Peyer's patch (tissue), 4 donors: ENCODE results near the gene ZBTB46. TPM values are rescaled to one million over a fixed set of nuclear protein-coding genes. Genes with fewer than 3 reads are reported as not detected.
"Not testable (repeated sequence)": the region's sequence is repeated elsewhere in the genome, so short reads cannot be mapped to it uniquely, and the experiment has no call there.

Experiments used
- DNase-seq, 3 donors: peaks; one replicate each; pipeline ENCODE4 v3.0.0-alpha.2; 2017 to 2019
- H3K27ac ChIP-seq, 4 donors: fragments of 200-600 bp; sonication (generic); one replicate each; pipeline ENCODE4 v1.5.1; 2016 to 2019
- H3K27me3 ChIP-seq, 2 donors: fragments of 200-600 bp; sonication (generic); one replicate each; pipeline ENCODE4 v1.5.1; 2019
- H3K36me3 ChIP-seq, 3 donors: fragments of 200-600 bp; sonication (generic); one replicate each; pipeline ENCODE4 v1.5.1; 2016 to 2019
- H3K4me1 ChIP-seq, 4 donors: fragments of 200-600 bp; sonication (generic); one replicate each; pipeline ENCODE4 v1.5.1; 2016 to 2019
- H3K4me3 ChIP-seq, 4 donors: fragments of 200-600 bp; sonication (generic); 1 replicate in 3 of 4; 2 replicates in 1 of 4; pipeline ENCODE4 v1.5.1; 2016 to 2019; ENCODE audit warnings: mild to moderate bottlenecking in 1 of 4
- H3K9me3 ChIP-seq, 4 donors: fragments of 200-600 bp; sonication (generic); one replicate each; pipeline ENCODE4 v1.5.1; 2016 to 2019; ENCODE audit warnings: mild to moderate bottlenecking in 1 of 4
- POLR2A ChIP-seq, 2 donors: fragments of 450-650 bp; IDR thresholded peaks; one replicate each; pipeline ENCODE4 v1.5.1; 2017; ENCODE audit warnings: antibody characterized with exemption in 2 of 2, mild to moderate bottlenecking in 2 of 2, moderate library complexity in 2 of 2
- total RNA-seq, 4 donors: library from RNA; depleted of rRNA; stranded (reverse); fragments of >200 nt; gene quantifications; one replicate each; pipeline ENCODE4 v1.1.0, GENCODE V29; 2016
- TF ChIP-seq, protein P1 (sequence below), 6 experiments: fragments of 450-650 bp in 4 of 6; fragments of 200-600 bp in 2 of 6; sonication (generic) in 1 of 6; IDR thresholded peaks; one replicate each; pipeline ENCODE4 v1.5.1; 2017 to 2019; ENCODE audit warnings: antibody characterized with exemption in 6 of 6, mild to moderate bottlenecking in 3 of 6, moderate library complexity in 1 of 6

Gene ZBTB46, protein sequence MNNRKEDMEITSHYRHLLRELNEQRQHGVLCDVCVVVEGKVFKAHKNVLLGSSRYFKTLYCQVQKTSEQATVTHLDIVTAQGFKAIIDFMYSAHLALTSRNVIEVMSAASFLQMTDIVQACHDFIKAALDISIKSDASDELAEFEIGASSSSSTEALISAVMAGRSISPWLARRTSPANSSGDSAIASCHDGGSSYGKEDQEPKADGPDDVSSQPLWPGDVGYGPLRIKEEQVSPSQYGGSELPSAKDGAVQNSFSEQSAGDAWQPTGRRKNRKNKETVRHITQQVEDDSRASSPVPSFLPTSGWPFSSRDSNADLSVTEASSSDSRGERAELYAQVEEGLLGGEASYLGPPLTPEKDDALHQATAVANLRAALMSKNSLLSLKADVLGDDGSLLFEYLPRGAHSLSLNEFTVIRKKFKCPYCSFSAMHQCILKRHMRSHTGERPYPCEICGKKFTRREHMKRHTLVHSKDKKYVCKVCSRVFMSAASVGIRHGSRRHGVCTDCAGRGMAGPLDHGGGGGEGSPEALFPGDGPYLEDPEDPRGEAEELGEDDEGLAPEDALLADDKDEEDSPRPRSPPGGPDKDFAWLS
- total RNA-seq, result 10 to 100 TPM in 1 of 4 donors, 1 to 10 TPM in 3; 1.9 to 33.0 (median 4.4) TPM

DNA sequence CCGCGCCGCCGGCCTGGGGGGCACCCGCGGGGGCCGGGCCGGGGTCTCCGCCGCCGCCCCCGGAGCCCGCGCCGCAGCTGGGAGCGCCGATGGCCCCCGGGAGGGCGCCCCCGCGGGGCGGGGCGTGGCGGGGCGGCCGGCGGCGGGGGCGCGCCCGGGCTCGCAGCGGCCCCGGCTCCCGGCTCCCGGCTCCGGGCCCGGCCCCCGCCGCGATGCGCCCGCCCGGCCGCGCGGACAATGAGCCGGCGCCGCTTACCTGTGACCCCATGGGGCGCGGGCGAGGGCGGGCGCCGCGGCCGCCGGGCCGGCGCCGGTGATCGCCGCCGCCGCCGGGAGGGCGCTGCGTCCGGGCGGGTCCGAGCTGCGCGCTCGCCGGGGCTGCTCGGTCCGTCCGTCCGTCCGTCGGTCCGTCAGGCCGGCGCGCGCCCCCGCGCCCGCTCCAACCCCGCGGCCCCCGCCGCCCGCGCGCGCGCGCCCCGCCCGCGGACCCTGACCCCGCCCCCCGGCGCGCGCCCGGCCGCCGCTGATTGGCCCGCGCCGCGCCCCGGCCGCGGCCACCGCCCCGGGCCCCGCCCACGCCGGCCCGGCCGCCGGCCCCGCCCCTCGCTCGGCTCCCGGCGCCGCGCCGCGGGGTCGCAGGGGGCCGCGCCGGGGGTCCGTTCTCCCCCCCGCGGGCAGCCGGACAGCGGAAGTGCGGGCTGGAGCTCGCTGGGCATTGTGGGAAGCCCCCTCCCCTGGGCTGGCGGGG lies at the start of gene ZBTB46:
Gene ZBTB46 (minus strand): TSS at position 424 of the 748 bp plus-strand sequence. CDS start 40,507 bp downstream, outside the sequence.
- DNase-seq, result peak in 2 of 3 donors; percentile 64 to 70
- TF ChIP-seq POLR2A (IDR thresholded peaks at IDR 0.05), result no peak
- TF ChIP-seq, protein P1, sequence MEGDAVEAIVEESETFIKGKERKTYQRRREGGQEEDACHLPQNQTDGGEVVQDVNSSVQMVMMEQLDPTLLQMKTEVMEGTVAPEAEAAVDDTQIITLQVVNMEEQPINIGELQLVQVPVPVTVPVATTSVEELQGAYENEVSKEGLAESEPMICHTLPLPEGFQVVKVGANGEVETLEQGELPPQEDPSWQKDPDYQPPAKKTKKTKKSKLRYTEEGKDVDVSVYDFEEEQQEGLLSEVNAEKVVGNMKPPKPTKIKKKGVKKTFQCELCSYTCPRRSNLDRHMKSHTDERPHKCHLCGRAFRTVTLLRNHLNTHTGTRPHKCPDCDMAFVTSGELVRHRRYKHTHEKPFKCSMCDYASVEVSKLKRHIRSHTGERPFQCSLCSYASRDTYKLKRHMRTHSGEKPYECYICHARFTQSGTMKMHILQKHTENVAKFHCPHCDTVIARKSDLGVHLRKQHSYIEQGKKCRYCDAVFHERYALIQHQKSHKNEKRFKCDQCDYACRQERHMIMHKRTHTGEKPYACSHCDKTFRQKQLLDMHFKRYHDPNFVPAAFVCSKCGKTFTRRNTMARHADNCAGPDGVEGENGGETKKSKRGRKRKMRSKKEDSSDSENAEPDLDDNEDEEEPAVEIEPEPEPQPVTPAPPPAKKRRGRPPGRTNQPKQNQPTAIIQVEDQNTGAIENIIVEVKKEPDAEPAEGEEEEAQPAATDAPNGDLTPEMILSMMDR (IDR thresholded peaks at IDR 0.05), result no peak
- peak within 1 kb of the TSS; percentile 38 to 72 (median 62) for H3K4me3 ChIP-seq
- H3K27me3 ChIP-seq, result peaks cover 0 to 18% of the 10 kb centered on the region in 2 donors
- peak within 1 kb of the TSS; percentile 53 to 77 (median 70) for H3K27ac ChIP-seq
- H3K9me3 ChIP-seq, result no peaks in the 10 kb centered on the region
- H3K36me3 ChIP-seq, result no peaks in the 10 kb centered on the region
- H3K4me1 ChIP-seq, result peaks cover 0 to 52% (median 11%) of the 10 kb centered on the region in 4 donors

DNA sequence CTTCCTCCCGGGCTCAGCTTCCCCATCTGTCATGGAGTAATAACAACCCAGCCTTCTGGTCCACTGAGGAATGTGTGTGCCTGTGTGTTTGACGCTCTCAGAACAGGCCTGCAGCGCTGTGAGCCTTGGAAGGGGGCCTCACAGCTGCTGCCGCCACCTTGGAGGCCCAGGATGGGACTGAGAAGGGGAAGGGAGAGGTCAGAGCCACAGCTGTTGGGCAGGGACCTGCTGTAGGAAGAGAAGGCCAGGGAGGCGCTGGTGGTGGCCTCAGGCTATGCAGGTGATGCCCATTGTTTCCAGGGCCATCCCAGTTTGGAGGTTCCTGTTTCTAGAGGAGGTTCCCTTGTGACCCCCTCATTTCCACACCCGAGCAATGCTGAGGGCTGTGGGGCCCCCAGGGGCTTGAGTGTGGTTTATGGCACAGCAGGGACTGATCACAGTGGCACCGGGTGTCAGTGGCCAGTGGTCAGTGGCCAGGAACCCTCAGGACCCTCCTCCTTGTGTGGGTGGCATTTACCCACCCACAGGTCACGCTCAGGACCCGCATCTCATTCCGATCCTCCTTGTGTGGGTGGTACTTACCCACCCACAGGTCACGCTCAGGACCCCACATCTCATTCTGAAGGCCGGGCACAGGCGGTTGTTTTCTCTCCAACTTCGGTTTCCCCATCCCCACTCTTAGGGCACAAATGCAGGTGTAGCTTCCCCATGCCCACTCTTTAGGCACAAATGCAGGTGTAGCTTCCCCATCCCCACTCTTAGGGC lies 48.0 kb upstream of the ZBTB46 start:
- H3K27ac ChIP-seq, result no peak overlapping the region
- TF ChIP-seq, protein P1 (IDR thresholded peaks at IDR 0.05), result no peak
- TF ChIP-seq POLR2A (IDR thresholded peaks at IDR 0.05), result no peak
- no peak overlapping the region for H3K4me3 ChIP-seq
- H3K27me3 ChIP-seq, result no peaks in the 10 kb centered on the region
- peaks cover 0 to 84% (median 0%) of the 10 kb centered on the region in 3 donors for H3K36me3 ChIP-seq
- DNase-seq, result no peak
- H3K9me3 ChIP-seq, result no peaks in the 10 kb centered on the region
- peaks cover 0 to 15% (median 0%) of the 10 kb centered on the region in 4 donors for H3K4me1 ChIP-seq

DNA sequence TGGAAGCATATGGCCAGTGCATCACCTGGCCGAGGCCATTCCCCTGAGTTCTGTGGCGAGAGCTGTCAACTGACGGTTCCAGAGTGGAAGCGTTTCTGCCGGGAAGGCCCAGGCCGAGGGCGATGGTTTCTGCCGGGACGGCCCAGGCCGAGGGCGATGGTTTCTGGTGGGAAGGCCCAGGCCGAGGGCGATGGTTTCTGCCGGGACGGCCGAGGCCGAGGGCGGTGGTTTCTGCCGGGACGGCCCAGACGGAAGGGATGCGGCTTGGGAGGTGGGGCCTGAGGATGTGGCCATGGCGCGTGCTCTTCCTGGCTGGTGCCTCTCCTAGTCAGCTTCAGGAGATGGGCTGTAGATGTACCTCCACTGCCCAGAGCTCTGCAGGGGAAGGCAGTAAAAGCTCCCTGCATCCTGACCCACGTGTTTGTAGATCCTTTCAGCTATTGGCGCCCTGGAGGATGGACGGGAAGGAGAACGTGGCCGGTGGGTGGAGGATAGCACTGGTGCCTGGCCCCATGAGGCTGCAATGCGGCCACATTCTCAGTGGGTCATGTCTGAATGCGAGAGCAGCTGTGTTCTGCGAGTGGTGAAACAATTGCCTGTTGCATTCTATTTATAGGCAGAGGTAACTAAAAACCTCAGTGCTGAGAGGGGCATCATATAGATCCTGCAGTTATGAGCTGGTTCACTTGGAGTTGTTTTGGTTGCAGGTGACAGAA lies 46.8 kb upstream of the ZBTB46 start:
- peaks cover 0 to 15% (median 0%) of the 10 kb centered on the region in 4 donors for H3K4me1 ChIP-seq
- peaks cover 0 to 84% (median 0%) of the 10 kb centered on the region in 3 donors for H3K36me3 ChIP-seq
- no peak overlapping the region for H3K4me3 ChIP-seq
- DNase-seq, result no peak
- H3K9me3 ChIP-seq, result no peaks in the 10 kb centered on the region
- no peak overlapping the region for H3K27ac ChIP-seq
- H3K27me3 ChIP-seq, result no peaks in the 10 kb centered on the region
- TF ChIP-seq, protein P1 (IDR thresholded peaks at IDR 0.05), result no peak
- TF ChIP-seq POLR2A (IDR thresholded peaks at IDR 0.05), result no peak

DNA sequence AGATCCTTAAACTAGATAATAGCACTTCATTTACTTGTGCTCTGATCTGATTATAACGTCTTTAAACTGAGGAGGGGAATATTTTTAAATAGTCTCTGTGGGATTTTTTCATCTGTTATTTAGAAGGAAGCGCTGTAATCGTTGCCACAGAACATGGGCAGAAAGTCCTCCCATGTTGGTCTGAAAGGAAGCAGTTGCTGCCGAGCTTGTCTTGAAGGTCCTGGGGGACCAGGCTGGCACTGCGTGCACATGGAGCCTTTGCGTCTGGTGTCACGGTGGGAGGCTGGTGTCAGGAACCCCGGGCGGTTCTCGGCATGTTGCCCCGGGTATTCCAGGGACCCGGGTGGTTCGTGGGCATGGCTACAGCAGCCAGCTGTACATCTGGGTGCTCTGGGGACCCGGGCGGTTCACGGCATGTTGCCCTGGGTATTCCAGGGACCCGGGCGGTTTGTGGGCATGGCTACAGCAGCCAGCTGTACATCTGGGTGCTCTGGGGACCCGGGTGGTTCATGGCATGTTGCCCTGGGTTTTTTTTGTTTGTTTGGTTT lies 45.5 kb upstream of the ZBTB46 start:
- no peak for DNase-seq
- H3K9me3 ChIP-seq, result no peaks in the 10 kb centered on the region

DNA sequence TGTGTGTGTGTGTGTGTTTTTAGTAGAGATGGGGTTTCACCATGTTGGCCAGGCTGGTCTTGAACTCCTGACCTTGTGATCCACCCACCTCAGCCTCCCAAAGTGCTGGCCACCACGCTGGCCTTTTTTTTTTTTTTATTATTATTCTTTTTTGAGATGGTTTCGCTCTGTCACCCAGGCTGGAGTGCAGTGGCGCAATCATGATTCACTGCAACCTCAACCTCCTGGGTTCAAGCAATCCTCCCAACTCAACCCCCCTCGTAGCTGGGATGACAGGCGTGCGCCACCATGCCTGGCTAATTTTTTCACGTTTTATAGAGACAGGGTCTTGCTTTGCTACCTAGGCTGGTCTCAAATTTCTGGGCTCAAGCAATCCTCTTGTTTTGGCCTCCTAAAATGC lies 43.2 kb upstream of the ZBTB46 start:
- not testable (repeated sequence) for H3K4me3 ChIP-seq, H3K27me3 ChIP-seq, H3K4me1 ChIP-seq, DNase-seq, H3K27ac ChIP-seq, H3K9me3 ChIP-seq
- peaks cover 0 to 100% (median 0%) of the 10 kb centered on the region in 3 donors for H3K36me3 ChIP-seq

More for the DNA sequence above, 45.5 kb upstream of the ZBTB46 start:
- no peaks in the 10 kb centered on the region for H3K27me3 ChIP-seq
- peaks cover 0 to 87% (median 0%) of the 10 kb centered on the region in 3 donors for H3K36me3 ChIP-seq
- peaks cover 0 to 6% (median 0%) of the 10 kb centered on the region in 4 donors for H3K4me1 ChIP-seq
- H3K27ac ChIP-seq, result no peak overlapping the region
- H3K4me3 ChIP-seq, result no peak overlapping the region
- TF ChIP-seq, protein P1 (IDR thresholded peaks at IDR 0.05), result no peak
- TF ChIP-seq POLR2A (IDR thresholded peaks at IDR 0.05), result no peak
